Measurements from ENCODE around the gene APOLD1.
"Not testable (repeated sequence)": the region's sequence is repeated elsewhere in the genome, so short reads cannot be mapped to it uniquely, and the experiment has no call there.

Gene APOLD1

GRCh38 chr12:12784911-12785814, at the start of gene APOLD1:
TSS of gene APOLD1 (plus strand) at chr12:12785659. CDS start at chr12:12785692, 33 bp downstream.
- DNase-seq (ENCODE audit: low read depth in 1 of 2, low spot score in 1 of 2), result no peak
- no peak for TF ChIP-seq JUND (IDR thresholded peaks at IDR 0.05; ENCODE audit: low read depth)
- in situ Hi-C loops (cut with HindIII; ENCODE audit: low pct_unique_long_range_greater_than_20kb, low sequenced_read_pairs), result no loop called here

- no peak for DNase-seq (ENCODE audit: low read depth in 1 of 2, low spot score in 1 of 2)
- no peak for TF ChIP-seq JUND (IDR thresholded peaks at IDR 0.05; ENCODE audit: low read depth)
- in situ Hi-C loops (cut with HindIII; ENCODE audit: low pct_unique_long_range_greater_than_20kb, low sequenced_read_pairs), result no loop called here
Observed at GRCh38 chr12:12736759-12737676, 48.4 kb upstream of the APOLD1 start.

- in situ Hi-C loops (cut with HindIII; ENCODE audit: low pct_unique_long_range_greater_than_20kb, low sequenced_read_pairs); DNase-seq (ENCODE audit: low read depth in 1 of 2, low spot score in 1 of 2): not testable (repeated sequence)
Observed at GRCh38 chr12:12738152-12738551, 47.3 kb upstream of the APOLD1 start.

- TF ChIP-seq JUND (IDR thresholded peaks at IDR 0.05; ENCODE audit: low read depth), result no peak
- no peak for DNase-seq (ENCODE audit: low read depth in 1 of 2, low spot score in 1 of 2)
- in situ Hi-C loops (cut with HindIII; ENCODE audit: low pct_unique_long_range_greater_than_20kb, low sequenced_read_pairs), result no loop called here
Observed at GRCh38 chr12:12741660-12742059, 43.8 kb upstream of the APOLD1 start.

DNA sequence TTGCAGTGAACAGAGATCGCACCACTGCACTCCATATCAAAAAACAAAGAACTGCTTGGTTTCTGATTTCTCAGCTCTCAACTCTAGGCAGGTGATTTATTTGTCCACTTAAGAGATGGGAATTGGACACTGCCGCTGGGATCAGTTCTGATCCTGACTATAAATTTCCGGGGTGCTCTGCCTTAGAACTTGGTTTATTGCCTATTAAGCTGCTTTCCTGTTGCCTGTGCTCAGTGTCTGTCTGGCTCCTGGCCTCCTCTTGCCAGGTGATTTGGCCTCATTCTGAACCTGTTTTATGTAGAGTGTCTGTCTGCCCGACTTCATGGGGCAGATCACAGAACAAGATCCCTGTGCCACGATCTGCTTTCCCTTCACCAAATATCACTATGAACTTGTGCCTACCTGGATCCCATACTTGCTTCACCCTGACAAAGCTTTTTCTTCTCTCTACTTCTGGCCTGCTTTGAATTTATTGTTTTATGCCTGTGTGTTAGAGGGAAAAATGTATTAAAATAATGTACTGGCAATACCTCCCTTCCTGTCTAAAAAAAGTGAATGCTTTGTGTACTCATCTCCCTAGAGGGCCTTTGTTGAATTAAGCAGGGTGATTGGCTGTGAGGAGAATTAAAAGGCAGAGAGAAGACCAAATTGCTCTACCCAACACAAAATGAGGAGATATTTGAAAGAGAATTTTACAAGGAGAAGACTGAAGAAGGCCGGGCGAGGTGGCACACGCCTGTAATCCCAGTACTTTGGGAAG, 40.7 kb upstream of the APOLD1 start:
- no peak for TF ChIP-seq JUND (IDR thresholded peaks at IDR 0.05; ENCODE audit: low read depth)
- no peak for DNase-seq (ENCODE audit: low read depth in 1 of 2, low spot score in 1 of 2)
- in situ Hi-C loops (cut with HindIII; ENCODE audit: low pct_unique_long_range_greater_than_20kb, low sequenced_read_pairs), result no loop called here

DNA sequence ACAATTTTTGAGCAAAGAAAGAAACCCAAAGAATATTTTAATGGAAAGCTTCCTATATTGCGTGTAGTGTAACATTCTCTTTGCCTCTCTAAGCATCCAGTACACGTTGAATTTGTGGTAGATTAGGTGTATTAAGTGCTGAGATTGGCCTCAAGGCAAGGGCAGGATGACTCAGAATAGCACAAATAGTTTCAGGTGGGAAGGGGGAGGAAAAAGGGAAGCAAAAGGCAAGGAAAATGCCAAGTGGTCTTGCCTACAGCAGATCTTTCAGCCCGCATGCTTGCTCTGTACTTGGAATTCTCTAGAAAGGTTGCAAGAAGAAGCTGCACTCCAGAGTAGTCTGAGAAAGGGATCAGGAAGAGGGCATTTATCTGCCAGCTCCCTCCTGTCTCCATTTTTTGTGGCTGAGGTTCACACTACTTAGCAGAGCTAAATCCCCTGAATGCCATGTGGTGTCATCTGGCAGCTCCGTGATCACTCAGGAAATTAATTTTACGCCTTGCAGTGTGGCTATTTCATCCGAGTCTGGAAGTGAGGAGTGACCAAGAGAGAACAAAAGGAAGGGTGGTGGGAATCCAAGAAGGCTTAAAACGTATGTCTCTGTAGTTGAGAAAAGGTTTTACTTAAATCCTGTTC, 39.8 kb upstream of the APOLD1 start:
- no peak for TF ChIP-seq JUND (IDR thresholded peaks at IDR 0.05; ENCODE audit: low read depth)
- DNase-seq (ENCODE audit: low read depth in 1 of 2, low spot score in 1 of 2), result no peak
- in situ Hi-C loops (cut with HindIII; ENCODE audit: low pct_unique_long_range_greater_than_20kb, low sequenced_read_pairs), result no loop called here

GRCh38 chr12:12747278-12747677, 38.2 kb upstream of the APOLD1 start:
- TF ChIP-seq JUND (IDR thresholded peaks at IDR 0.05; ENCODE audit: low read depth), result no peak
- in situ Hi-C loops (cut with HindIII; ENCODE audit: low pct_unique_long_range_greater_than_20kb, low sequenced_read_pairs), result no loop called here
- no peak for DNase-seq (ENCODE audit: low read depth in 1 of 2, low spot score in 1 of 2)

GRCh38 chr12:12748044-12748443, 37.4 kb upstream of the APOLD1 start:
- in situ Hi-C loops (cut with HindIII; ENCODE audit: low pct_unique_long_range_greater_than_20kb, low sequenced_read_pairs), result no loop called here
- DNase-seq (ENCODE audit: low read depth in 1 of 2, low spot score in 1 of 2), result no peak
- no peak for TF ChIP-seq JUND (IDR thresholded peaks at IDR 0.05; ENCODE audit: low read depth)

GRCh38 chr12:12749433-12749832, 36.0 kb upstream of the APOLD1 start:
- TF ChIP-seq JUND (IDR thresholded peaks at IDR 0.05; ENCODE audit: low read depth), result no peak
- in situ Hi-C loops (cut with HindIII; ENCODE audit: low pct_unique_long_range_greater_than_20kb, low sequenced_read_pairs), result no loop called here
- no peak for DNase-seq (ENCODE audit: low read depth in 1 of 2, low spot score in 1 of 2)

DNA sequence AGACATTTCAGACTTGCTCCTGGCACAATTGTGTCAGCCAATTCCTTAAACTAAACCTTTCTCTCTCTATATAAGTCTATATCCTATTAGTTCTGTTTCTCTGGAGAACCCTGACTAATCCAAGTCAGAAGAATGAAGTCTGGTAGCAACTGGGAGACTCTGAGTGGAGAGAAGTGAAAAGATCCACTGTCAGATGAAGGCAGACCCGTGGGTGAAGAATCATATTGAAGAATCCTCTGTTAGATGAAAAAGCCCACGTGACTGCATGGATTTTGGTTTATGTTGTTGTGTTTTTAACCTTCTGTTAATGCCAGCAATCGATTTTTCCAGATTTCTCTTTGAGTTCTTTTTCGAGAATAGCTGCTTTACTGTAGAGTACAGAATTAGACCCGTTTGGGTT, 29.5 kb upstream of the APOLD1 start:
- no peak for DNase-seq (ENCODE audit: low read depth in 1 of 2, low spot score in 1 of 2)
- in situ Hi-C loops (cut with HindIII; ENCODE audit: low pct_unique_long_range_greater_than_20kb, low sequenced_read_pairs), result no loop called here
- TF ChIP-seq JUND (IDR thresholded peaks at IDR 0.05; ENCODE audit: low read depth), result no peak

DNA sequence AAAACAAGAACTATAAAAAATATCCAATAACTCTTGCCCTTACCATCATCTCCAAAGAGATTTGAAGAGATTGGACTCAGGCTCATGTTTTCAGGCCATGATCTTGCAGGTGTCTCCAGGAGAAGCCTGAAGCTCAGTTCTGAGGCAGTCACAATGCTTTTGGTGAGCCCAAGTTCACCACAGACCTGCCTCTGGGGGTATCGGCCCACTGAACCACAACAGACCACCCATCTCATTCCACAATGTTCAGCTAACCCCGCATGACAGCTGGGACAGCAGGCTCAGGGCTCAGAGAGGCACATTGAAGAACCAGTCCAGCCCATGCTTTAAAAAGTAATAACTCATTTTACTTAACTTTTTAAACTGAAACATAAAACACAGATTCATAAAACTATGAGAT, 28.3 kb upstream of the APOLD1 start:
- in situ Hi-C loops (cut with HindIII; ENCODE audit: low pct_unique_long_range_greater_than_20kb, low sequenced_read_pairs), result no loop called here
- no peak for TF ChIP-seq JUND (IDR thresholded peaks at IDR 0.05; ENCODE audit: low read depth)
- no peak for DNase-seq (ENCODE audit: low read depth in 1 of 2, low spot score in 1 of 2)
